H9 (cell line): ENCODE results near the gene BRD7. TPM values are rescaled to one million over a fixed set of nuclear protein-coding genes. Genes with fewer than 3 reads are reported as not detected.

Experiments used
- DNase-seq: peaks from one replicate; pipeline ENCODE4 v3.0.0-alpha.2; 2017
- H2AFZ ChIP-seq: one replicate; pipeline ENCODE4 v1.6.1; 2013; ENCODE audit warnings: mild to moderate bottlenecking, low read length, control low read depth, moderate library complexity
- H2AK5ac ChIP-seq: 2 replicates; pipeline ENCODE4 v1.6.1; 2013; ENCODE audit warnings: low read length, control low read depth, mixed read lengths; ENCODE audit not compliant: insufficient read length
- H2BK120ac ChIP-seq: one replicate; pipeline ENCODE4 v1.6.1; 2013; ENCODE audit warnings: low read depth, mild to moderate bottlenecking, low read length, control low read depth, inconsistent platforms; ENCODE audit not compliant: poor library complexity, severe bottlenecking
- H2BK12ac ChIP-seq: 2 replicates; pipeline ENCODE4 v1.6.1; 2013; ENCODE audit warnings: low read length, control low read depth, mixed read lengths, low read depth; ENCODE audit not compliant: insufficient read length
- H2BK15ac ChIP-seq: 2 replicates; pipeline ENCODE4 v1.6.1; 2013; ENCODE audit warnings: low read depth, low read length, control low read depth
- H2BK20ac ChIP-seq: one replicate; pipeline ENCODE4 v1.6.1; 2013; ENCODE audit warnings: low read depth, mild to moderate bottlenecking, low read length, control low read depth, inconsistent platforms; ENCODE audit not compliant: poor library complexity, severe bottlenecking
- H2BK5ac ChIP-seq: 2 replicates; pipeline ENCODE4 v1.6.1; 2013; ENCODE audit warnings: low read length, control low read depth, mixed read lengths; ENCODE audit not compliant: insufficient read length
- H3K14ac ChIP-seq: 2 replicates; pipeline ENCODE4 v1.6.1; 2013; ENCODE audit warnings: low read length, control low read depth; ENCODE audit not compliant: insufficient read depth
- H3K18ac ChIP-seq: 2 replicates; pipeline ENCODE4 v1.6.1; 2013; ENCODE audit warnings: low read depth, mild to moderate bottlenecking, mixed read lengths, low read length, control low read depth; ENCODE audit not compliant: insufficient read length
- H3K23ac ChIP-seq: 2 replicates; pipeline ENCODE4 v1.6.1; 2013; ENCODE audit warnings: low read length, control low read depth, mixed read lengths, low read depth; ENCODE audit not compliant: insufficient read length
- H3K23me2 ChIP-seq: 2 replicates; pipeline ENCODE4 v1.6.1; 2013; ENCODE audit warnings: low read depth, mild to moderate bottlenecking, mixed read lengths, low read length, control low read depth; ENCODE audit not compliant: insufficient read length, poor library complexity, severe bottlenecking
- H3K27ac ChIP-seq: 2 replicates; pipeline ENCODE4 v1.5.1; 2013; ENCODE audit warnings: low read length, control low read depth, mixed read lengths, low read depth; ENCODE audit not compliant: insufficient read length
- H3K27me3 ChIP-seq: 2 replicates; pipeline ENCODE4 v1.6.1; 2013; ENCODE audit warnings: low read length, control low read depth, inconsistent platforms; ENCODE audit not compliant: insufficient read depth
- H3K4ac ChIP-seq: 2 replicates; pipeline ENCODE4 v1.6.1; 2013; ENCODE audit warnings: low read depth, mild to moderate bottlenecking, control low read depth, inconsistent platforms, low read length, moderate library complexity
- H3K4me1 ChIP-seq: 2 replicates; pipeline ENCODE4 v1.6.1; 2013; ENCODE audit warnings: low read length, control low read depth, inconsistent platforms; ENCODE audit not compliant: insufficient read depth
- H3K4me2 ChIP-seq: 2 replicates; pipeline ENCODE4 v1.6.1; 2013; ENCODE audit warnings: low read length, control low read depth, mixed read lengths; ENCODE audit not compliant: insufficient read length, insufficient read depth
- H3K56ac ChIP-seq: 2 replicates; pipeline ENCODE4 v1.6.1; 2013; ENCODE audit warnings: low read depth, mild to moderate bottlenecking, mixed read lengths, low read length, control low read depth; ENCODE audit not compliant: insufficient read length
- H3K79me1 ChIP-seq: 2 replicates; pipeline ENCODE4 v1.6.1; 2013; ENCODE audit warnings: low read depth, mild to moderate bottlenecking, moderate library complexity, low read length, control low read depth, inconsistent platforms; ENCODE audit not compliant: insufficient read depth, poor library complexity, severe bottlenecking
- H3K79me2 ChIP-seq: 2 replicates; pipeline ENCODE4 v1.6.1; 2013; ENCODE audit warnings: low read length, control low read depth, inconsistent platforms; ENCODE audit not compliant: insufficient read depth
- H3K9ac ChIP-seq: 2 replicates; pipeline ENCODE4 v1.6.1; 2013; ENCODE audit warnings: low read length, control low read depth, mixed read lengths; ENCODE audit not compliant: insufficient read length; ENCODE audit errors: extremely low read depth
- H3K9me3 ChIP-seq: one replicate; pipeline ENCODE4 v1.6.1; 2013; ENCODE audit warnings: low read depth, low read length, inconsistent platforms; ENCODE audit not compliant: control insufficient read depth
- H3T11ph ChIP-seq: one replicate; pipeline ENCODE4 v1.6.1; 2013; ENCODE audit warnings: mild to moderate bottlenecking, low read length, control low read depth, inconsistent platforms
- H4K20me1 ChIP-seq: one replicate; pipeline ENCODE4 v1.6.1; 2013; ENCODE audit not compliant: control insufficient read depth, insufficient read length, insufficient read depth
- H4K5ac ChIP-seq: 2 replicates; pipeline ENCODE4 v1.6.1; 2013; ENCODE audit warnings: low read depth, mild to moderate bottlenecking, mixed read lengths, low read length, control low read depth; ENCODE audit not compliant: insufficient read length
- H4K8ac ChIP-seq: replicated peaks from 2 replicates; pipeline ENCODE4 v1.6.1; 2013; ENCODE audit warnings: low read length, control low read depth, mixed read lengths, low read depth; ENCODE audit not compliant: insufficient read length
- H4K91ac ChIP-seq: 2 replicates; pipeline ENCODE4 v1.6.1; 2013; ENCODE audit warnings: low read depth, mild to moderate bottlenecking, moderate library complexity, mixed read lengths, low read length, control low read depth; ENCODE audit not compliant: insufficient read length
- H3K27ac Mint-ChIP-seq, 3 experiments: 2 replicates in 2 of 3; 3 replicates in 1 of 3; pipeline ENCODE4 v1.8.0; 2020 to 2021; ENCODE audit warnings: mixed read lengths in 3 of 3, mild to moderate bottlenecking in 1 of 3, moderate library complexity in 1 of 3
- H3K27me3 Mint-ChIP-seq: 2 replicates; pipeline ENCODE4 v1.8.0; 2021; ENCODE audit warnings: low read depth, mild to moderate bottlenecking, moderate library complexity, mixed read lengths
- H3K36me3 Mint-ChIP-seq, 3 experiments: 2 replicates in 2 of 3; 3 replicates in 1 of 3; pipeline ENCODE4 v1.8.0; 2020 to 2021; ENCODE audit warnings: low read depth in 3 of 3, mixed read lengths in 3 of 3; ENCODE audit not compliant: insufficient read depth in 1 of 3
- H3K4me1 Mint-ChIP-seq, 2 experiments: 2 replicates each; pipeline ENCODE4 v1.8.0; 2020; ENCODE audit warnings: mixed read lengths in 2 of 2
- H3K4me3 Mint-ChIP-seq, 2 experiments: 2 replicates in 1 of 2; 3 replicates in 1 of 2; pipeline ENCODE4 v1.8.0; 2020 to 2021; ENCODE audit warnings: mild to moderate bottlenecking in 2 of 2, mixed read lengths in 2 of 2, moderate library complexity in 1 of 2
- H3K9me3 Mint-ChIP-seq, 2 experiments: 2 replicates in 1 of 2; 3 replicates in 1 of 2; pipeline ENCODE4 v1.8.0; 2020; ENCODE audit warnings: mild to moderate bottlenecking in 2 of 2, mixed read lengths in 2 of 2, moderate library complexity in 1 of 2
- CTCF ChIP-seq: fragments of 200-600 bp; sonication (generic); conservative IDR thresholded peaks from 3 replicates; pipeline ENCODE4 v1.8.0; 2021; ENCODE audit warnings: antibody characterized with exemption, mild to moderate bottlenecking
- WGBS: extraction: QIAGEN DNeasy Blood & Tissue Kit; methylation state at CpG from one replicate; pipeline ENCODE4 v1.1.7; 2013; ENCODE audit warnings: missing lambda C conversion rate, low lambda C conversion rate, mixed read lengths; ENCODE audit not compliant: insufficient read length; ENCODE audit errors: extremely low coverage; 5-methylcytosine and 5-hydroxymethylcytosine counted together
- total RNA-seq: library from RNA; stranded (reverse); gene quantifications from 2 replicates; pipeline ENCODE4 v1.2.1, GENCODE V29; 2021

The BRD7 gene
- total RNA-seq, 1 experiment from 2014 or later: 112 TPM

- H3K27me3 Mint-ChIP-seq: no peaks in the 10 kb centered on the region
- H2AK5ac ChIP-seq: no peak overlapping the region
- no peak overlapping the region for H3K4me2 ChIP-seq
- H3K4me1 Mint-ChIP-seq: peaks cover 0 to 6% of the 10 kb centered on the region in 2 experiments; a peak in 1 of 4 replicates
- H3K79me2 ChIP-seq: no peaks in the 10 kb centered on the region
- no peak overlapping the region for H2BK12ac ChIP-seq
- no peak overlapping the region for H4K8ac ChIP-seq
- H3K23ac ChIP-seq: no peak overlapping the region
- H2BK120ac ChIP-seq: no peak overlapping the region
- H3K4me3 Mint-ChIP-seq: no peak overlapping the region
- H2BK20ac ChIP-seq: no peak overlapping the region
- H3K36me3 Mint-ChIP-seq: peaks cover 0 to 32% (median 11%) of the 10 kb centered on the region in 3 experiments; a peak in 5 of 7 replicates
- no peak overlapping the region for H3K27ac ChIP-seq
- no peak overlapping the region for H3K9ac ChIP-seq
- no peak overlapping the region for H3K18ac ChIP-seq
- H2BK15ac ChIP-seq: no peak overlapping the region
- no peaks in the 10 kb centered on the region for H3K27me3 ChIP-seq
- H2AFZ ChIP-seq: no peak overlapping the region
- no CpG with 5 or more reads among the region's 4 CpGs for WGBS
- no peak overlapping the region for H4K5ac ChIP-seq
- H3K23me2 ChIP-seq: no peaks in the 10 kb centered on the region
- H3K79me1 ChIP-seq: no peaks in the 10 kb centered on the region
- TF ChIP-seq CTCF: no peak
- H3K9me3 Mint-ChIP-seq: no peaks in the 10 kb centered on the region
- no peak for DNase-seq
- H3K27ac Mint-ChIP-seq: no peak overlapping the region
- H3K9me3 ChIP-seq: no peaks in the 10 kb centered on the region
- no peak overlapping the region for H4K91ac ChIP-seq
- no peak overlapping the region for H3K4ac ChIP-seq
- H3K56ac ChIP-seq: no peak overlapping the region
- no peak overlapping the region for H3T11ph ChIP-seq
- no peaks in the 10 kb centered on the region for H4K20me1 ChIP-seq
- H3K14ac ChIP-seq: no peak overlapping the region
- no peak overlapping the region for H2BK5ac ChIP-seq
- no peaks in the 10 kb centered on the region for H3K4me1 ChIP-seq
These were observed 57.7 kb downstream of the BRD7 start for GRCh38 chr16:50311134-50311528.
